Fibroblast of mammary gland (primary cell): Measurements from ENCODE around the gene STAT1.
A peak's percentile ranks its signal among the peaks of the same experiment; 100 is the strongest.
"Not testable (repeated sequence)": the region's sequence is repeated elsewhere in the genome, so short reads cannot be mapped to it uniquely, and the experiment has no call there.

Experiments used
- DNase-seq: peaks from one replicate; pipeline ENCODE4 v3.0.0-alpha.2; 2010; ENCODE audit warnings: low read depth
- H3K4me3 ChIP-seq: 2 replicates; pipeline ENCODE4 v1.5.1; 2011; ENCODE audit warnings: low read depth, mild to moderate bottlenecking, low read length, moderate library complexity; ENCODE audit not compliant: control insufficient read depth
- TF ChIP-seq, protein P1 (sequence below): conservative IDR thresholded peaks from 2 replicates; pipeline ENCODE4 v1.5.1; 2011; ENCODE audit warnings: low read depth, low read length, inconsistent platforms; ENCODE audit not compliant: control insufficient read depth, insufficient read depth

Gene STAT1

DNA sequence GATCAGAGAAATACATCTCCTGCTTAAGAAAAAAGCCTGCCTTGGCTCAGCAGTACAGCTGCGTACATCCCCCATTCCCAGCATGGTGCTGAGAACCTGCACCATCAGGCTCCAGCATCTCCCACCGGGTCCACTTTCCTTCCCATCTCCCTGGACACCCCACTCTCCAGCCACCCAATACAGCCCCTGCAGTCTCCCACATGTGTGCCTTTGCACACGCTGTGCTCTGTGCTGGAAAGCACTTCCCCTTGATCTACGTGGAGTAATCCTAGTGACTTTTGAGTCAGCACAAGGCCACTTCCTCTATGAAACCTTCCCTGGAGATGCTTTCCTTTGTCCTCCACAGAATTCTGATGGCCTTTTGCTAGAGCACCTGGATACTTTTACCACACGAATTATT is 17.0 kb downstream of the STAT1 start:
- TF ChIP-seq, protein P1, sequence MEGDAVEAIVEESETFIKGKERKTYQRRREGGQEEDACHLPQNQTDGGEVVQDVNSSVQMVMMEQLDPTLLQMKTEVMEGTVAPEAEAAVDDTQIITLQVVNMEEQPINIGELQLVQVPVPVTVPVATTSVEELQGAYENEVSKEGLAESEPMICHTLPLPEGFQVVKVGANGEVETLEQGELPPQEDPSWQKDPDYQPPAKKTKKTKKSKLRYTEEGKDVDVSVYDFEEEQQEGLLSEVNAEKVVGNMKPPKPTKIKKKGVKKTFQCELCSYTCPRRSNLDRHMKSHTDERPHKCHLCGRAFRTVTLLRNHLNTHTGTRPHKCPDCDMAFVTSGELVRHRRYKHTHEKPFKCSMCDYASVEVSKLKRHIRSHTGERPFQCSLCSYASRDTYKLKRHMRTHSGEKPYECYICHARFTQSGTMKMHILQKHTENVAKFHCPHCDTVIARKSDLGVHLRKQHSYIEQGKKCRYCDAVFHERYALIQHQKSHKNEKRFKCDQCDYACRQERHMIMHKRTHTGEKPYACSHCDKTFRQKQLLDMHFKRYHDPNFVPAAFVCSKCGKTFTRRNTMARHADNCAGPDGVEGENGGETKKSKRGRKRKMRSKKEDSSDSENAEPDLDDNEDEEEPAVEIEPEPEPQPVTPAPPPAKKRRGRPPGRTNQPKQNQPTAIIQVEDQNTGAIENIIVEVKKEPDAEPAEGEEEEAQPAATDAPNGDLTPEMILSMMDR = no peak
- DNase-seq = no peak
- no peak overlapping the region for H3K4me3 ChIP-seq

DNA sequence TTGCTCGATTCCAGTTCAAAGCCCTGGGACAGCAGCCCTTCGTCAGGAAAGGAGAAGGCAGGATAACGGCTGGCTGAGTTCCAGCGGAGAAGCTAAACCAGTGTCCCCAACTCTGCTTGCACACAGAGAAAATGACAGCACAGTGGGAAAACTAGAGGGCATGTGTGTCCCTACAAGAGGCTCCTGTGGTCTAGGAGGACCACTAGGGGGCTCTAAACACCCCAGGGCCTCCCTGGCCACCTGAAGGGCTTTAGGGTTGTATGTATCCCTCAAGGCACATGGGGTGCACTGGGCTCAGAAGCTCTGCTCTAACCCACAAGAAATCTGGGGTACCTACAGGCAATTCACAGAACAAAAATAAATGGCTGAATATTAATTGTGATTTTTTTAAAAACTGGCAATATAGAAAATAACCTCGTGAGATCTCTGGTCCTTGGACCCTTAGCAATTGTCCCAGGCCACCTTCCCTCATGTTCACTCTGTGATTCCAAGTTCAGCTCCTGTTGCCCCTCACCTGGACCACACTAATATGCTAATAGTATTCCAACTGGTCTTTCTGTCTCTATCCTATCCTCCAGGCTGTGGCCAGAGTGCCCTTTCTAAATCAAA is 17.5 kb downstream of the STAT1 start:
- H3K4me3 ChIP-seq = no peak overlapping the region
- TF ChIP-seq, protein P1 = peak; percentile 73
- DNase-seq = peak; percentile 47

DNA sequence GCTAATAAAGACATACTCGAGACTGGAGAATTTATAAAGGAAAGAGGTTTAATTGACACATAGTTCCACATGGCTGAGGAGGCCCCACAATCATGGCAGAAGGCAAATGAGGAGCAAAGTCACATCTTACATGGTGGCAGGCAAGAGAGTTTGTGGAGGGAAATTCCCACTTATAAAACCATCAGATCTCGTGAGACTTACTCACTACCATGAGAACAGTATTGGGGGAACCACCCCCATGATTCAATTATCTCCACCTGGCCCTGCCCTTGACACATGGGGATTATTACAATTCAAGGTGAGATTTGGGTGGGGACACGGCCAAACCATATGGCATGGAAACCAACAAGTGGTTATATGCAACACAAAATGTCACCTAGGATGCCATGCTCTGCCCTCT is 18.7 kb downstream of the STAT1 start:
- not testable (repeated sequence) for DNase-seq

DNA sequence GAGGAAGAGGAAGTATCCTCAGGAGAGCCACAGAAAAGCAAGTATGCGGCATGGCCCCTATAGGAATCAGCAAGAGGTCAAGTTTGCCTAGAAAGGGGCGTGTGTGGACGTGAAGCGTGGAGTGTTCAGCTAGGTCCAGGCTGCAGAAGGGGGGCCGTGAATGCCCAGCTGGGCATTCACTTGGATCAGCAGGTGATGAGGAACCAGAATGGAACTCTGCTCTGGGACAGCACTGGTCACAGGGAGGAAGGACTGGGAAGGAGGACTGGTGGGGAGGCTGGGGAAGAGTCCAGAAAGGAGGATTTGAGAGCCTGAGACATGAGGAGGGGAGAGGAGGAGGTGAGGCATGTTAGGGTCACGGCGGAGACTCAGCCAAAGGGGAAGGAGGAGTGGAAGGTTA is 19.8 kb downstream of the STAT1 start:
- H3K4me3 ChIP-seq = no peak overlapping the region
- TF ChIP-seq, protein P1 = no peak
- no peak for DNase-seq

More for the DNA sequence above, 18.7 kb downstream of the STAT1 start:
- H3K4me3 ChIP-seq = not testable (repeated sequence)

DNA sequence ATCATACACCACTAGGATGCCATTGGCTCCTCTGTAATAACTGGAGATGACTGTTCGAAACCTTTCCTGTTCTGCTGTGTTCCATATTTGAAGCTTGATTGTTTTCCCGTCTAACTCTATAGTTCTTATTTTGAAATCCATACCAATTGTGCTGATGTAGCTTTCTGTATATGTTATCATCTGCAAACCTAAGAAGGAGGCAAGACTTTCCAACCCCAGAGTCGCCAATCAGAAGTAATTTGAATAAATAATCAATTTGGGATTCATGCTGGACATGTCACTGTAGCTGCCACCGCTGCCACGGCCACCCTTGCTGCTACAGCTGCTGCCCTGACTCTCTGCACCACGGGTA is 20.7 kb downstream of the STAT1 start:
- DNase-seq = no peak
- no peak overlapping the region for H3K4me3 ChIP-seq
- TF ChIP-seq, protein P1 = no peak

DNA sequence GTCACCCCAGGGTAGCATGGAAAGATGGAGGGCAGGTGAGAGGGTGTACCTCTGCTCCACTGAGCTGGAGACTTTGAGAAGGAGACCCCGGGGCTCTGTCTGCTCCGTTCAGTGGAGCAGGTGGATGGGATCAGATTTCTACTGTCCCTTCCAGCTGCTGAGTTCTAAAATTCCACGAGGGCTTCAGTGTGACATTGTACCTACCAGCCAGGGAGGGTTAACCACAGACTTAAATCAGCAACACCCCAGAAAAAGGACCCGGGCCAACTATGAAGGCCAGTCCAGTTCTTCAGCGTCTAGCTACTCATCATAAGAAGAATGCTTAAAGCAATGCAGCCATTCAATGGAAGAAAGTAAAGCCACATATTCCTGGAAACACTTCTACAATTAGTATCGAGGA is 23.8 kb downstream of the STAT1 start:
- DNase-seq = no peak
- TF ChIP-seq, protein P1 = no peak
- no peak overlapping the region for H3K4me3 ChIP-seq

DNA sequence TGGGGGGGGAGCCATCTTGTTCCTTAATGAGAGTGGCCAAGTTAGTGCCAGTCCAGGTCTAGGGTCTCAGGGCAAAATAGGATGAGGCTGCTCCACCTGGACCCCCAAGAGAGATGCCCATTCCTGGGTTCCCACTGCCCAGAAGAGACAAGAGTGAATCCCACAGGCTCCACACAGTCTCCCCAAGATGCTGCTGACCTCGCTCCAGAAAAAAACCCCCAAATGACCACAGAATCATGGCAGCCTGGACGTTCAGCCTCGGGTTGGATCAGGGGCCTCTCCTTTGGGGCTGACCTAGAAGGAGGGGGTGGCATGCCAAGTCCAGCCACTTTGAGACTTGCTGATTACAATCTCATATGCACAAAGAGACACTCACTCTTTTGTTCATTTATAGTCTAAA is 25.1 kb downstream of the STAT1 start:
- TF ChIP-seq, protein P1 = no peak
- DNase-seq = no peak
- H3K4me3 ChIP-seq = no peak overlapping the region

DNA sequence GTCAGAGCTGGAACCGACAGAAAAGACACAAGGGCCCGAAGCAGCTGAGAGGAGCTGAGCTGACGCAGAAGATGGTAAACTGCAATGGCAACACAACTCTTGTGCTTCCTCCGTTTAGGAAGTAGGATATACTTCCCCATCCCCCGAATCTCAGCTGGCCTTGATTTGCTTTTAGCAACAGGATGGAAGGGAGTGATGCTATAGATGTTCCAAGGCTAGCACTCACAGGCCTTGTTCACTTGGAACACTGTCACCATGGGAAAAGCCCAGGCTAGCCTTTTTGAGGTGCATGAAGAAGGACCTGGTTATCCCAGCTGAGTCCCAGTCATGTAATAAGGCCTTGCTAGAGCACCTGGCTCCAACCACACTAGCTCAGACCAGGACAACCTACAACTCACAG is 26.0 kb downstream of the STAT1 start:
- DNase-seq = no peak
- TF ChIP-seq, protein P1 = no peak
- no peak overlapping the region for H3K4me3 ChIP-seq
